Mononuclear cell (primary cell): ENCODE results near the gene DCX. TPM values are rescaled to one million over a fixed set of nuclear protein-coding genes. Genes with fewer than 3 reads are reported as not detected.

Experiments used
- H3K27me3 ChIP-seq: 2 replicates; pipeline ENCODE4 v1.6.0; 2011; ENCODE audit warnings: low read length, control low read depth; ENCODE audit not compliant: insufficient read depth
- H3K4me1 ChIP-seq: 2 replicates; pipeline ENCODE4 v1.5.1; 2011; ENCODE audit warnings: mild to moderate bottlenecking, low read length, control low read depth; ENCODE audit not compliant: insufficient read depth
- H3K4me3 ChIP-seq: 2 replicates; pipeline ENCODE4 v1.5.1; 2011; ENCODE audit warnings: mild to moderate bottlenecking, low read length, moderate library complexity
- H3K9me3 ChIP-seq: 2 replicates; pipeline ENCODE4 v1.5.1; 2011; ENCODE audit warnings: low read depth, mild to moderate bottlenecking, control low read depth, low read length
- total RNA-seq: library from RNA; depleted of rRNA; stranded (reverse); fragments of >200 nt; gene quantifications from one replicate; pipeline ENCODE4 v1.2.3, GENCODE V29; 2012

DCX gene
- total RNA-seq, 1 donor = not detected

GRCh38 chrX:111387470-111388070 is 24.4 kb downstream of the DCX start:
- no peaks in the 10 kb centered on the region for H3K27me3 ChIP-seq
- H3K9me3 ChIP-seq = no peaks in the 10 kb centered on the region
- no peak overlapping the region for H3K4me3 ChIP-seq
- H3K4me1 ChIP-seq = no peaks in the 10 kb centered on the region

GRCh38 chrX:111386615-111387233 is 25.3 kb downstream of the DCX start:
- Histone ChIP-seq H3K4me3 (no peak overlapping the region), H3K27me3 (no peaks in the 10 kb centered on the region), H3K4me1 (no peaks in the 10 kb centered on the region), H3K9me3 (no peaks in the 10 kb centered on the region)

GRCh38 chrX:111386077-111386476 is 25.9 kb downstream of the DCX start:
- no peaks in the 10 kb centered on the region for H3K4me1 ChIP-seq
- no peak overlapping the region for H3K4me3 ChIP-seq
- H3K9me3 ChIP-seq = no peaks in the 10 kb centered on the region
- no peaks in the 10 kb centered on the region for H3K27me3 ChIP-seq

GRCh38 chrX:111382277-111382676 is 29.7 kb downstream of the DCX start:
- Histone ChIP-seq H3K27me3 (no peaks in the 10 kb centered on the region), H3K9me3 (no peaks in the 10 kb centered on the region), H3K4me1 (no peaks in the 10 kb centered on the region), H3K4me3 (no peak overlapping the region)

- Histone ChIP-seq H3K9me3 (no peaks in the 10 kb centered on the region), H3K4me3 (no peak overlapping the region), H3K27me3 (no peaks in the 10 kb centered on the region), H3K4me1 (no peaks in the 10 kb centered on the region)
These were observed 35.0 kb downstream of the DCX start for GRCh38 chrX:111376897-111377578.

DNA sequence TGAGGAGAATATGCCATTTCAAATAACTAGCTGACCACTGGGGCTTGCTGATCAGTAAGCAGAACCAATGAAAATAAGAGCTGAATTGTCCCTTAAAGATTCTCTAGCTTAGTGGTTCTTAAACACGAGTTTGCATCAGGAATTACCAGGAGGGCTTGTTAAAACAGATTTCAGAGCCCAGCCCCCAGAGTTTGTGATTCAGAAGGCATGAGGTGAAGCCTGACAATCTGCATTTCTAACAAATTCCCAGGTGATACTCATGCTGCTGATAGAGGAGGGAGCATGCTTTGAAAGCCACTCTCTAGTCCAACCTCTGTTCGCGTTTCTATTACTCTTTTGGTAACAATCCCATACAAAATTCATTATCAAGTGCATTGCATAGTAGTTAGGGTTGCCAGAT is 35.5 kb downstream of the DCX start:
- Histone ChIP-seq H3K27me3 (no peaks in the 10 kb centered on the region), H3K4me3 (no peak overlapping the region), H3K4me1 (no peaks in the 10 kb centered on the region), H3K9me3 (no peaks in the 10 kb centered on the region)

GRCh38 chrX:111375747-111376146 is 36.2 kb downstream of the DCX start:
- no peaks in the 10 kb centered on the region for H3K9me3 ChIP-seq
- H3K27me3 ChIP-seq = no peaks in the 10 kb centered on the region
- H3K4me3 ChIP-seq = no peak overlapping the region
- H3K4me1 ChIP-seq = no peaks in the 10 kb centered on the region

GRCh38 chrX:111372086-111372485 is 39.9 kb downstream of the DCX start:
- Histone ChIP-seq H3K4me3 (no peak overlapping the region), H3K9me3 (no peaks in the 10 kb centered on the region), H3K27me3 (no peaks in the 10 kb centered on the region), H3K4me1 (no peaks in the 10 kb centered on the region)

GRCh38 chrX:111365770-111366325 is 46.1 kb downstream of the DCX start:
- Histone ChIP-seq H3K27me3 (no peaks in the 10 kb centered on the region), H3K9me3 (no peaks in the 10 kb centered on the region), H3K4me3 (no peak overlapping the region), H3K4me1 (no peaks in the 10 kb centered on the region)

DNA sequence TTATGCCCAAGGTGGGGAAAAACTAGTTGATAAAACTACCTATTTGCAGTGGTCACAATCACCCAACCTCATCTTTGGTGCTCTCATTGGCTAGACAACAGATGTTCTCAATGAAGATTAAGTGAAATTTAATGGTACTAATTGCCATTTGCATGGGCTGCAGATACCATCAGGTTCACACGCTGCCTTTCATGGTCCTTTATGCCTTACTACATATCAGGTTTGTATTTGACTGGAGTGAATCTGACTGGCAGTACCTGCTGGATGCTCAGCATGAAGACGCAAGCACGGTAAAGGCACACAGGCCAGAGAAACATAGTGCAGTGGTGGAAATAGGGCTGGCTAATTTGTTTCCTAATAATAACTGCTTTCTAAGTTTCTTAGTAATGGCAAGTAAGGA is 48.3 kb downstream of the DCX start:
- Histone ChIP-seq H3K9me3 (no peaks in the 10 kb centered on the region), H3K4me3 (no peak overlapping the region), H3K4me1 (no peaks in the 10 kb centered on the region), H3K27me3 (no peaks in the 10 kb centered on the region)

DNA sequence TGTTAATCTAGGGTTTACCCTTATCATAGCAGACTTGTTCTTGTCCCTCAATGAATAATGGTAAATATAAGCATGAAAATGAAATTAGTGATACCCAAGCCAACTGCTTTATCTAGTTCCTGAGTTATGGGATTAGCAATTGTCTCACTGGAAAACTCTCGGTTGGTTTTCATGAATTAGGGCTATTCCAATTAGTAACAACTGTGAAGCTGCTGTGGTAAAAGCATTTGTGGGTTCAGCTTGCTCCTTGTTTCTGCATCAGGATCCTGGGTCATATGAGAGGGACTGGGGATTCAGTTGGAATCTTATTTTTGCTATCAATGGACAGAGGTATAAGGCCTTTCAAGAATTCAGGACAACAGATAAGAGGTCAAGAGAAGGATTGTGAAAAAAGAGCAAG is 50.2 kb downstream of the DCX start:
- Histone ChIP-seq H3K27me3 (no peaks in the 10 kb centered on the region), H3K9me3 (no peaks in the 10 kb centered on the region), H3K4me1 (no peaks in the 10 kb centered on the region), H3K4me3 (no peak overlapping the region)

DNA sequence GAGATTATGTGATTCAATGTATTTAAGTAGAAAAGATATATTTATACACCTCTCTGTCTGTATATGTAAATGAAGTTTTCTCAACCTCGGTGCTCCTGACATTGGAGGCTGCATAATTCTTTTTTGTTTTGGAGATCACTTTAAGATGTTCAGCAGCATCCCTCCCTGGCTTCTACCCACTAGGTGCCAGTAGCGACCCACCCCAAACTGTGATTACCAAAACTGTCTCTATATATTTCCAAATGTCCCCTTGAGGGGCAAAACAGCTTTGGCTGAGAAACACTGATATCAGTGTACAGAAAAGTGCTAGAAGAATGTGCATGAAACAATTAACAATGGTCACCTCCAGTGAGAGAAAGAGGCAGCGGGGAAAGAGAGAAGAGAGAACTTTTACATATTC is 51.2 kb downstream of the DCX start:
- no peaks in the 10 kb centered on the region for H3K27me3 ChIP-seq
- no peaks in the 10 kb centered on the region for H3K4me1 ChIP-seq
- H3K4me3 ChIP-seq = no peak overlapping the region

DNA sequence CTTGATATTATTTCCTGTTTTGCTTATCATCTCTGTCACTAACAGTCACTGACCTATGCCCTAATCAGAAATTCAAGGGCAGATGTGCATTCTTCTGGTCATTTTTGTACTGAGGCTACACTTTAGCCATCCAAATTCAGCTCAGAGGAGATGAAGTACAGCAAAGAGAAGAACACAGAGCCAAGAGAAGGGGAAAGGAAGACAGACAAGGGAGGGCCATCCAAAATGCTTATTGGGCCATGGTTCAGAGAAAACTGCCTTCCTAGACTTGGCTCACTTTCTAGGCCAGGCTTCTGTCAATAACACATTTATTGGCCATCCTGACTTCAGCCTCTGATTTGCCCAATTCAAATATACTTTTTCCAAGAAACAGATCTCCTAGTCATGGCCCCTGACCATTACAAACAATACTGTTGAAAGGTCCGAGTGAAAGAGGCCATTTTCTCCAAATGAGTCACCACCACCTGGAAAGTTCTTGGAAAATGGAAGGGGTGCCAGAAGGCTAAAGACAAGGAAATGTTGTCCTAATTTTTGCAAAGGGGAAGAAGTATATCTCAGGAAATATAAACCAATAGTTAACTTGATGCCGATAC is 56.4 kb downstream of the DCX start:
- H3K27me3 ChIP-seq = no peaks in the 10 kb centered on the region
- no peaks in the 10 kb centered on the region for H3K4me1 ChIP-seq
- no peaks in the 10 kb centered on the region for H3K9me3 ChIP-seq
- H3K4me3 ChIP-seq = no peak overlapping the region

More for the DNA sequence above, 51.2 kb downstream of the DCX start:
- H3K9me3 ChIP-seq = no peaks in the 10 kb centered on the region

DNA sequence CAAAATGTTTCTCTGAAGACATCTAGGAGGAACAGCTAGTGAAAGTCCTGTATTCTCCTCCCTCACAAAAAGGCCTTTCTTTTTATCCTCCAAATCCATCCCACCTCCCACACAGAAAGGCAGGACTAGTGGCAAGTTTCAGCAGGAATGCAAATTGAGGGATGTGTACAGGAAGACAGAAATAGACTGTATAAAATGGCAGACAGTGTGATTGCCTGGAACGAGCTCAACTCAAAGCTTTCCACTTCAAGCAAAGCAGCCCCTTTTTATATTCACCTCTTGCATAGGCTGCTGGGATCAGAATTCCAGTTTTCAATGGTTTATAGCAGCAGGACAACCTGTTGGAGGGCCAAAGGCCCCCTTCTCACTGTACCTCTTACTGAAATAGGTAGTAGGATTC is 57.5 kb downstream of the DCX start:
- no peak overlapping the region for H3K4me3 ChIP-seq
- no peaks in the 10 kb centered on the region for H3K4me1 ChIP-seq
- H3K27me3 ChIP-seq = no peaks in the 10 kb centered on the region
- H3K9me3 ChIP-seq = no peaks in the 10 kb centered on the region

DNA sequence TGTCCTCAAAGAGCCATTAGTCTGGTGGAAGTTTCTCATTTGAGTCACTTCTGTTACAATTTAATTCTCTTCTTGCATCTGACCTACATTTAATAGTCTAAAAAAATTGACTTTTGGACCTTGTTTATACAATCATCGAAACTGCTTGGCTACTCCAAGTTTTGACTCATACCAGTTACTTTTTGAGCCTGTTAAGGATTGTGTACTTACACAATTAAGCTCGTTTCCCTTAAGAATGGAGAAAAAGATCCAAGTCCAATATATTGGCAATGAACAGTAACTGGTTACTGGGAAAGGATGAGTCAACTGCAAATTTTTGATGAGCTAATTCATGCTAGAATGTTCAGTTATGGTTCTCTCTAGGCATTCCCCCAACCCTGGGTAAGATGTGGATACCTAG is 58.2 kb downstream of the DCX start:
- Histone ChIP-seq H3K9me3 (no peaks in the 10 kb centered on the region), H3K4me1 (no peaks in the 10 kb centered on the region), H3K4me3 (no peak overlapping the region), H3K27me3 (no peaks in the 10 kb centered on the region)
